ENCODE measurements around the gene ASB11.

DNA sequence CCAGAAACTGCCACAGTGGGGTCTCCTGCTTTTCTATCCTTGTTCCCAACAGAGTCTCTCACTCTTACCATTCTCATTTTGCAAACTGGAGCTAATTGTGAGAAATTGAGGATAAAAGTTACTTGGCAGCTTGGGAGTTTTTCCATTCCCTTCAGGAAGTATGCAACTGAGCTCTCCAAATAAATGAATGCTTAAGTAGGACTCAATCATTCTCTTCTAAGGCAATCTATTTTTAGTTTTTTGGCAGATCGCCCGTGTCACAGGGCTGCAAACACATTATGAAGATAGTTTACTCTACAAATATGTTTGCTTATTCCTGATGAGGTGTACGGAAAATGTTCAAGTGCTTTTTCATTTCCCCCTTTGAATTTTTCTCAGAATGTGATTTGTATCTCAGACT lies 5.3 kb downstream of the ASB11 start:
- TF ChIP-seq, protein P1, sequence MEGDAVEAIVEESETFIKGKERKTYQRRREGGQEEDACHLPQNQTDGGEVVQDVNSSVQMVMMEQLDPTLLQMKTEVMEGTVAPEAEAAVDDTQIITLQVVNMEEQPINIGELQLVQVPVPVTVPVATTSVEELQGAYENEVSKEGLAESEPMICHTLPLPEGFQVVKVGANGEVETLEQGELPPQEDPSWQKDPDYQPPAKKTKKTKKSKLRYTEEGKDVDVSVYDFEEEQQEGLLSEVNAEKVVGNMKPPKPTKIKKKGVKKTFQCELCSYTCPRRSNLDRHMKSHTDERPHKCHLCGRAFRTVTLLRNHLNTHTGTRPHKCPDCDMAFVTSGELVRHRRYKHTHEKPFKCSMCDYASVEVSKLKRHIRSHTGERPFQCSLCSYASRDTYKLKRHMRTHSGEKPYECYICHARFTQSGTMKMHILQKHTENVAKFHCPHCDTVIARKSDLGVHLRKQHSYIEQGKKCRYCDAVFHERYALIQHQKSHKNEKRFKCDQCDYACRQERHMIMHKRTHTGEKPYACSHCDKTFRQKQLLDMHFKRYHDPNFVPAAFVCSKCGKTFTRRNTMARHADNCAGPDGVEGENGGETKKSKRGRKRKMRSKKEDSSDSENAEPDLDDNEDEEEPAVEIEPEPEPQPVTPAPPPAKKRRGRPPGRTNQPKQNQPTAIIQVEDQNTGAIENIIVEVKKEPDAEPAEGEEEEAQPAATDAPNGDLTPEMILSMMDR (IDR thresholded peaks at IDR 0.05): no peak
- no peak for TF ChIP-seq EZH2 (IDR thresholded peaks at IDR 0.05)
